Osteocyte (in vitro differentiated cells): ENCODE data around the gene IQCH. TPM values are rescaled to one million over a fixed set of nuclear protein-coding genes. Genes with fewer than 3 reads are reported as not detected.
"Not testable (repeated sequence)": the region's sequence is repeated elsewhere in the genome, so short reads cannot be mapped to it uniquely, and the experiment has no call there.

Experiments used
- DNase-seq: peaks from one replicate; pipeline ENCODE4 v3.0.0; 2021; ENCODE audit warnings: mixed read lengths; ENCODE audit not compliant: unreplicated experiment; ENCODE audit errors: extremely low spot score
- H3K27ac Mint-ChIP-seq: one replicate; pipeline ENCODE4 v1.8.0; 2021; ENCODE audit warnings: mild to moderate bottlenecking, mixed read lengths; ENCODE audit not compliant: unreplicated experiment
- H3K27me3 Mint-ChIP-seq: one replicate; pipeline ENCODE4 v1.8.0; 2021; ENCODE audit warnings: mixed read lengths; ENCODE audit not compliant: unreplicated experiment
- H3K36me3 Mint-ChIP-seq: one replicate; pipeline ENCODE4 v1.8.0; 2021; ENCODE audit warnings: mixed read lengths; ENCODE audit not compliant: unreplicated experiment
- H3K4me1 Mint-ChIP-seq: one replicate; pipeline ENCODE4 v1.8.0; 2021; ENCODE audit warnings: mixed read lengths; ENCODE audit not compliant: unreplicated experiment
- H3K4me3 Mint-ChIP-seq: one replicate; pipeline ENCODE4 v1.8.0; 2021; ENCODE audit warnings: mild to moderate bottlenecking, moderate library complexity, mixed read lengths; ENCODE audit not compliant: unreplicated experiment
- H3K9me3 Mint-ChIP-seq: one replicate; pipeline ENCODE4 v1.8.0; 2021; ENCODE audit warnings: mixed read lengths; ENCODE audit not compliant: unreplicated experiment
- total RNA-seq: library from RNA; stranded (reverse); gene quantifications from 2 replicates; pipeline ENCODE4 v1.2.1, GENCODE V29; 2021
- TF ChIP-seq, protein P1 (sequence below): fragments of 200-600 bp; sonication (generic); IDR thresholded peaks from 2 replicates; pipeline ENCODE4 v1.5.0; 2021; ENCODE audit warnings: antibody characterized with exemption, mild to moderate bottlenecking, moderate library complexity

The IQCH gene
- total RNA-seq, 1 donor from 2014 or later, result 2.0 TPM

- H3K36me3 Mint-ChIP-seq, result peaks cover 8% of the 10 kb centered on the region
- peaks cover 14% of the 10 kb centered on the region for H3K9me3 Mint-ChIP-seq
Observed at GRCh38 chr15:67276666-67277065, 22.1 kb downstream of the IQCH start.

DNA sequence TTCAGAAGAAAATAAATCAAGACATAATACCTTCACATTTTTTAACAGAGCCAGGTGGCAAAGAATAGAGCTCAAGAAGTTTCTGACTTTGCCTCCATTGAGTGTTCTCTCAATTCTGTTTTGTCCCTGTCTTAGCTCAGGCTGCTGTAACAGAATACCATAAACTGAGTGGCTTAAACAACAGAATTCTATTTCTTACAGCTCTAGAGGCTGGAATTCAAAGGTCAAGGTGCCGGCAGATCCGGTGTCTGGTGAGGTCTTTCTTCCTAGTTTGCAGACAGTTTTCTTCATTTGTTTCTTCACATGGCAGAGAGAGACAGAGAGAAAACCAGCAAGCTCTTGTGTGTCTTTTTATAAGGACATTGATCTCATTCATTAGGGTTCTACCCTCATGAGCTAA is 25.6 kb downstream of the IQCH start:
- TF ChIP-seq, protein P1, sequence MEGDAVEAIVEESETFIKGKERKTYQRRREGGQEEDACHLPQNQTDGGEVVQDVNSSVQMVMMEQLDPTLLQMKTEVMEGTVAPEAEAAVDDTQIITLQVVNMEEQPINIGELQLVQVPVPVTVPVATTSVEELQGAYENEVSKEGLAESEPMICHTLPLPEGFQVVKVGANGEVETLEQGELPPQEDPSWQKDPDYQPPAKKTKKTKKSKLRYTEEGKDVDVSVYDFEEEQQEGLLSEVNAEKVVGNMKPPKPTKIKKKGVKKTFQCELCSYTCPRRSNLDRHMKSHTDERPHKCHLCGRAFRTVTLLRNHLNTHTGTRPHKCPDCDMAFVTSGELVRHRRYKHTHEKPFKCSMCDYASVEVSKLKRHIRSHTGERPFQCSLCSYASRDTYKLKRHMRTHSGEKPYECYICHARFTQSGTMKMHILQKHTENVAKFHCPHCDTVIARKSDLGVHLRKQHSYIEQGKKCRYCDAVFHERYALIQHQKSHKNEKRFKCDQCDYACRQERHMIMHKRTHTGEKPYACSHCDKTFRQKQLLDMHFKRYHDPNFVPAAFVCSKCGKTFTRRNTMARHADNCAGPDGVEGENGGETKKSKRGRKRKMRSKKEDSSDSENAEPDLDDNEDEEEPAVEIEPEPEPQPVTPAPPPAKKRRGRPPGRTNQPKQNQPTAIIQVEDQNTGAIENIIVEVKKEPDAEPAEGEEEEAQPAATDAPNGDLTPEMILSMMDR, result no peak
- H3K27ac Mint-ChIP-seq, result no peak overlapping the region
- no peaks in the 10 kb centered on the region for H3K27me3 Mint-ChIP-seq
- no peak overlapping the region for H3K4me3 Mint-ChIP-seq
- peaks cover 4% of the 10 kb centered on the region for H3K4me1 Mint-ChIP-seq
- H3K9me3 Mint-ChIP-seq, result peaks cover 8% of the 10 kb centered on the region
- DNase-seq, result no peak
- H3K36me3 Mint-ChIP-seq, result peaks cover 1% of the 10 kb centered on the region

More at GRCh38 chr15:67276666-67277065, 22.1 kb downstream of the IQCH start:
- no peak for DNase-seq
- Mint-ChIP-seq H3K27ac (no peak overlapping the region), H3K4me3 (no peak overlapping the region), H3K27me3 (peaks cover 3% of the 10 kb centered on the region), H3K4me1 (peaks cover 4% of the 10 kb centered on the region)
- TF ChIP-seq, protein P1, result no peak

DNA sequence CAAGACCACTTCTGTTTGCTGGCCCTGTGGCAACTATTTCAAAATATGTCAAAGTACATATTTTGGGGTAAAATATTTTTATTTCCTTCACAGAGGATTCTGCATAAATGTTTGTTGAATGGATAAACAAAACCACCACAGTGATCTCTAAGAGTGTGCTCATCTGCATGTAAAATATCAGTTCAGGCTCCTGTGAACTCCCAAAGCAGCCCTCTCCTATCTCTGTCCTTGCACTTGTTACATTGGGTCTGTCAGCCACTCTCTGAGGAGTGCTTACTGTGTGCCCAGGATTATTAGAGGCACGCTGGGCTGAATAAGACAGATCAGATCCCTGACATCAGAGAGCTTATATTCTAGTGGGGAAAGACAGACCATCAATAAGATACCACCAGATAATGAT is 27.1 kb downstream of the IQCH start:
- TF ChIP-seq, protein P1, result no peak
- H3K4me1 Mint-ChIP-seq, result peaks cover 4% of the 10 kb centered on the region
- H3K4me3 Mint-ChIP-seq, result no peak overlapping the region
- H3K36me3 Mint-ChIP-seq, result peaks cover 5% of the 10 kb centered on the region
- no peak for DNase-seq
- peaks cover 15% of the 10 kb centered on the region for H3K9me3 Mint-ChIP-seq
- no peak overlapping the region for H3K27ac Mint-ChIP-seq
- H3K27me3 Mint-ChIP-seq, result no peaks in the 10 kb centered on the region

GRCh38 chr15:67285625-67286024 is 31.0 kb downstream of the IQCH start:
- DNase-seq, result not testable (repeated sequence)

DNA sequence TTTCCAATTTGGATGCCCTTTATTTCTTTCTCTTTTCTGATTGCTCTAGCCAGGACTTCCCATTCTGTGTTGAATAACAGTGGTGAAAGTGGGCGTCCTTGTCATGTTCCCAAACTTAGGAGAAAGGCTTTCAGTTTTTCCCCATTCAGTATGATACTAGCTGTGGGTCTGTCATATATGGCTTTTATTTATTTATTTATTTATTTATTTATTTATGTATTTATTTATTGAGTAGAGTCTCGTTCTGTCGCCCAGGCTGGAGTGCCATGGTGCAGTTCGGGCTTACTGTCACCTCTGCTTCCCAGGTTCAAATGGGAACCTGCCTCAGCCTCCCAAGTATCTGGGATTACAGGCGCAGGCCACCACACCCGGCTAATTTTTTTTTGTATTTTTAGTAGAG is 31.8 kb downstream of the IQCH start:
- peaks cover 15% of the 10 kb centered on the region for H3K9me3 Mint-ChIP-seq
- not testable (repeated sequence) for DNase-seq, H3K27ac Mint-ChIP-seq, H3K4me3 Mint-ChIP-seq, H3K4me1 Mint-ChIP-seq, H3K36me3 Mint-ChIP-seq, H3K27me3 Mint-ChIP-seq

More at GRCh38 chr15:67285625-67286024, 31.0 kb downstream of the IQCH start:
- not testable (repeated sequence) for H3K36me3 Mint-ChIP-seq, H3K27me3 Mint-ChIP-seq, H3K27ac Mint-ChIP-seq, H3K4me1 Mint-ChIP-seq, H3K4me3 Mint-ChIP-seq
- H3K9me3 Mint-ChIP-seq, result peaks cover 15% of the 10 kb centered on the region

DNA sequence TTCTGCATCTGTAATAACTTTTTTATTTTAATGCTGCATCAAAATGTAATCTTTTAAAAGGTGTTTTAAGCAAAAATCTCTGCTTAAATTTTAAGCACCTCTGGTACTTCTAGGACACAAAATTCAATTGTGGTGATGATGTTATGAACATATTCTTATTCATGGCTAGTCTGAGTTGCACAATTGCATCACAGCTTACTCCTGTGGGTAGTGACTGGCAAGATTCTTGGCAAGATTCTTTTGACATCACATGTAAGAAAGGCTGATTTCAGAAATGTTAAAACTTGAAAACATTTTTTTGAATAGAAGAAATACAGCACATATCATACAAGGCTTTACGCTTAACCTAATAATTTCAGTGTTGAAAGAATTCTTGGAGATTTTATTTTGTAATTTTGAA is 35.7 kb downstream of the IQCH start:
- Mint-ChIP-seq H3K27me3 (no peaks in the 10 kb centered on the region), H3K4me3 (no peak overlapping the region), H3K9me3 (peaks cover 6% of the 10 kb centered on the region), H3K27ac (no peak overlapping the region), H3K36me3 (peaks cover 5% of the 10 kb centered on the region), H3K4me1 (no peaks in the 10 kb centered on the region)
- no peak for DNase-seq
- TF ChIP-seq, protein P1, result no peak
